WTC11 (cell line): ENCODE data around the gene SART1. TPM values are rescaled to one million over a fixed set of nuclear protein-coding genes. Genes with fewer than 3 reads are reported as not detected.

Experiments used
- ATAC-seq: fragments of 200-7000 bp; cut with Tn5 transposase; 2 replicates; pipeline ENCODE4 v1.10.0; 2021; ENCODE audit warnings: mild to moderate bottlenecking, moderate library complexity
- Bru-seq: library from RNA; stranded (reverse); fragments of 400-500 nt; gene quantifications from one replicate; lab custom pipeline; 2021; lab: Mats Ljungman, UMichigan
- CTCF ChIA-PET: fragments of 300-600 bp; sonication (Branson Sonifier 250); formaldehyde crosslinking; loops from one replicate; lab custom pipeline; 2021; ENCODE audit warnings: antibody characterized with exemption; lab: Charles Lee
- POLR2A ChIA-PET: fragments of 350-600 bp; sonication (Branson Sonifier 250); formaldehyde crosslinking; loops from one replicate; lab custom pipeline; 2021; ENCODE audit warnings: antibody characterized with exemption; lab: Charles Lee
- DNase-seq: peaks from one replicate; pipeline ENCODE4 v3.0.0; 2021; ENCODE audit warnings: low spot score
- H3K27ac Mint-ChIP-seq: 2 replicates; pipeline ENCODE4 v1.8.0; 2021; ENCODE audit warnings: mixed read lengths
- H3K27me3 Mint-ChIP-seq: 2 replicates; pipeline ENCODE4 v1.8.0; 2021; ENCODE audit warnings: low read depth, mild to moderate bottlenecking, moderate library complexity, mixed read lengths
- H3K36me3 Mint-ChIP-seq: 2 replicates; pipeline ENCODE4 v1.8.0; 2021; ENCODE audit warnings: mixed read lengths
- H3K4me1 Mint-ChIP-seq: 2 replicates; pipeline ENCODE4 v1.8.0; 2022; ENCODE audit warnings: mixed read lengths
- H3K4me3 Mint-ChIP-seq: 2 replicates; pipeline ENCODE4 v1.8.0; 2021; ENCODE audit warnings: mild to moderate bottlenecking, moderate library complexity, mixed read lengths
- H3K9me3 Mint-ChIP-seq: 2 replicates; pipeline ENCODE4 v1.8.0; 2021; ENCODE audit warnings: mixed read lengths
- AFF4 ChIP-seq: sonication (generic); formaldehyde crosslinking; IDR thresholded peaks from 2 replicates; pipeline ENCODE4 v1.8.1; 2023; ENCODE audit warnings: mild to moderate bottlenecking, missing genetic modification reagents, borderline replicate concordance
- ARID4B ChIP-seq: sonication (generic); formaldehyde crosslinking; IDR thresholded peaks from 2 replicates; pipeline ENCODE4 v1.8.0; 2023; ENCODE audit warnings: missing genetic modification reagents, mild to moderate bottlenecking, borderline replicate concordance
- FOXK1 ChIP-seq: sonication (generic); formaldehyde crosslinking; IDR thresholded peaks from 2 replicates; pipeline ENCODE4 v1.8.0; 2022; ENCODE audit warnings: mild to moderate bottlenecking, moderate library complexity, missing genetic modification reagents
- HMGXB4 ChIP-seq: sonication (generic); formaldehyde crosslinking; IDR thresholded peaks from 2 replicates; pipeline ENCODE4 v1.8.1; 2023; ENCODE audit warnings: mild to moderate bottlenecking, moderate library complexity, missing genetic modification reagents
- KAT7 ChIP-seq: sonication (generic); formaldehyde crosslinking; IDR thresholded peaks from 2 replicates; pipeline ENCODE4 v1.8.1; 2023; ENCODE audit warnings: missing genetic modification reagents, mild to moderate bottlenecking, borderline replicate concordance
- PRDM15 ChIP-seq: sonication (generic); formaldehyde crosslinking; IDR thresholded peaks from 2 replicates; pipeline ENCODE4 v1.8.0; 2022; ENCODE audit warnings: missing genetic modification reagents
- RELA ChIP-seq: sonication (generic); formaldehyde crosslinking; IDR thresholded peaks from 2 replicates; pipeline ENCODE4 v1.8.1; 2022; ENCODE audit warnings: missing genetic modification reagents, mild to moderate bottlenecking, borderline replicate concordance
- TEAD4 ChIP-seq: sonication (generic); formaldehyde crosslinking; IDR thresholded peaks from 2 replicates; pipeline ENCODE4 v1.8.0; 2022; ENCODE audit warnings: mild to moderate bottlenecking, missing genetic modification reagents
- ZBTB43 ChIP-seq: sonication (generic); formaldehyde crosslinking; IDR thresholded peaks from 2 replicates; pipeline ENCODE4 v1.8.1; 2023; ENCODE audit warnings: mild to moderate bottlenecking, missing genetic modification reagents
- ZNF232 ChIP-seq: sonication (generic); formaldehyde crosslinking; IDR thresholded peaks from 2 replicates; pipeline ENCODE4 v1.8.0; 2022; ENCODE audit warnings: mild to moderate bottlenecking, missing genetic modification reagents
- ZNF416 ChIP-seq: fragments of 250-450 bp; sonication (Bioruptor Pico); IDR thresholded peaks from 2 replicates; pipeline ENCODE4 v1.9.0; 2021; ENCODE audit warnings: mild to moderate bottlenecking, inconsistent platforms
- ZNF512 ChIP-seq: sonication (generic); formaldehyde crosslinking; IDR thresholded peaks from 2 replicates; pipeline ENCODE4 v1.8.1; 2022; ENCODE audit warnings: missing genetic modification reagents, borderline replicate concordance
- long read RNA-seq, 3 experiments: library from RNA in 1 of 3; library from capped mRNA in 1 of 3; library from polyadenylated mRNA in 1 of 3; unstranded in 2 of 3; stranded (forward) in 1 of 3; transcript quantifications; one replicate each; pipeline ENCODE4 v2.0.0, GENCODE V29; 2021
- total RNA-seq: library from RNA; stranded (reverse); gene quantifications from 3 replicates; pipeline ENCODE4 v1.2.3, GENCODE V29; 2021

The SART1 gene
- 52.3 to 57.0 TPM (median 52.5 TPM) in 3 replicates for total RNA-seq
- percentile 64 among the genes with signal in this experiment for Bru-seq, nascent RNA
- long read RNA-seq, experiment 1, transcript SART1-201 (20 exons, 3,293 nt) = major isoform, 279 of 326 reads
- long read RNA-seq, experiment 1, partial matches to known transcripts = 37 of 326 reads
- long read RNA-seq, experiment 1, other reads (novel, unspliced or antisense) = 10 of 326 reads
- long read RNA-seq, experiment 2, transcript SART1-201 (20 exons, 3,293 nt) = major isoform, 45 of 100 reads
- long read RNA-seq, experiment 2, partial matches to known transcripts = 41 of 100 reads
- long read RNA-seq, experiment 2, other reads (novel, unspliced or antisense) = 12 of 100 reads
- long read RNA-seq, experiment 3 = 0 reads

GRCh38 chr11:65961267-65962140 is at the start of gene SART1:
Gene SART1 (plus strand): TSS chr11:65961734. CDS start chr11:65961781, 47 bp downstream.
- DNase-seq = peak; percentile 96
- Mint-ChIP-seq H3K36me3 (peaks cover 24% of the 10 kb centered on the region), H3K9me3 (no peaks in the 10 kb centered on the region), H3K4me3 (peak within 1 kb of the TSS; percentile 91), H3K27ac (peak within 1 kb of the TSS; percentile 98), H3K4me1 (peaks cover 21% of the 10 kb centered on the region), H3K27me3 (peaks cover 3% of the 10 kb centered on the region; the same call in 1 of the 2 replicates)
- ChIA-PET CTCF (interaction anchor here (0.8 to 1.1 kb wide), 2 partner anchors 29 to 84 kb away, joined by 3 read pairs; no protein-coding TSS in a partner anchor), POLR2A (interaction anchor here (1.1 kb wide), 1 partner anchor 16 kb away, joined by 3 read pairs; the partner anchor contains the start of gene TSGA10IP)
- peak; percentile 90 for ATAC-seq
- TF ChIP-seq ZNF416 (CRISPR knock-in tag) = 0 out of 2 replicates have a peak, but pooled peaks have one; percentile 18
- TF ChIP-seq ZNF512 (CRISPR knock-in tag) = no peak
- no peak; the same call in 1 of the 2 replicates for TF ChIP-seq TEAD4 (CRISPR knock-in tag)
- TF ChIP-seq ZBTB43 = no peak
- peak; percentile 42; the same call in 1 of the 2 replicates for TF ChIP-seq PRDM15
- peak; percentile 84 for TF ChIP-seq HMGXB4 (CRISPR knock-in tag)
- TF ChIP-seq KAT7 (CRISPR knock-in tag) = 0 out of 2 replicates have a peak, but pooled peaks have one; percentile 88
- TF ChIP-seq ZNF232 = no peak
- peak; percentile 99 for TF ChIP-seq FOXK1 (CRISPR knock-in tag)
- TF ChIP-seq ARID4B = peak; percentile 80; the same call in 1 of the 2 replicates
- TF ChIP-seq RELA (CRISPR knock-in tag) = no peak; the same call in 1 of the 2 replicates
- no peak for TF ChIP-seq AFF4 (CRISPR knock-in tag)
